Spleen (tissue), 7 donors: Measurements from ENCODE around the gene PTPN2.

Experiments used
- CTCF ChIP-seq, 11 experiments: fragments of 200-600 bp in 7 of 11; fragments of 450-650 bp in 4 of 11; sonication (generic) in 4 of 11; IDR thresholded peaks in 8 of 11; conservative IDR thresholded peaks in 3 of 11; 1 replicate in 7 of 11; 2 replicates in 4 of 11; pipeline versions ENCODE4 v1.4.0 to v1.8.0; 2016 to 2021; ENCODE audit warnings: antibody characterized with exemption in 11 of 11, inconsistent platforms in 4 of 11, mild to moderate bottlenecking in 1 of 11
- POLR2A ChIP-seq, 3 donors: fragments of 450-650 bp; IDR thresholded peaks; one replicate each; pipeline ENCODE4 v1.5.1; 2017; ENCODE audit warnings: antibody characterized with exemption in 3 of 3, mild to moderate bottlenecking in 1 of 3
- donor health status: DM: no; HTN: no; CAD: no; lungs with moderate emphysema.
- donor health status: DM: no; HTN: no; CAD: no.
- donor health status: DM: no; HTN: no; CAD: no.

- TF ChIP-seq CTCF (IDR thresholded peaks at IDR 0.05 in 8 of 11, conservative IDR thresholded peaks at IDR 0.05 in 3 of 11) = no peak
- no peak for TF ChIP-seq POLR2A (IDR thresholded peaks at IDR 0.05)
Observed at GRCh38 chr18:12770469-12771219, 113.4 kb downstream of the PTPN2 start.
